GM21529 (cell line): ENCODE results near the gene MRTO4.
"Not testable (repeated sequence)": the region's sequence is repeated elsewhere in the genome, so short reads cannot be mapped to it uniquely, and the experiment has no call there.

ENCODE experiments used
- ATAC-seq: cut with Tn5 transposase; IDR thresholded peaks from one replicate; pipeline ENCODE4 v1.9.1; 2021; ENCODE audit not compliant: unreplicated experiment

Gene MRTO4

GRCh38 chr1:19251305-19252196, at the start of gene MRTO4, which contains the start of gene EMC1:
MRTO4 (plus strand) TSS chr1:19251805; CDS start chr1:19251836, 31 bp downstream.
EMC1 (minus strand) TSS chr1:19251524; CDS start chr1:19251509, 15 bp downstream.
- ATAC-seq: peak; percentile 76

- ATAC-seq: no peak
These were observed 49.2 kb upstream of the MRTO4 start for GRCh38 chr1:19202396-19202795.

GRCh38 chr1:19203440-19203839, 48.2 kb upstream of the MRTO4 start:
- ATAC-seq: no peak

- no peak for ATAC-seq
These were observed 46.9 kb upstream of the MRTO4 start for GRCh38 chr1:19204446-19205266.

GRCh38 chr1:19205403-19205802, 46.2 kb upstream of the MRTO4 start:
- no peak for ATAC-seq

GRCh38 chr1:19205845-19206244, 45.8 kb upstream of the MRTO4 start:
- ATAC-seq: no peak

- ATAC-seq: no peak
These were observed 44.7 kb upstream of the MRTO4 start for GRCh38 chr1:19206947-19207346.

- ATAC-seq: no peak
These were observed 42.7 kb upstream of the MRTO4 start for GRCh38 chr1:19208710-19209438.

GRCh38 chr1:19209439-19209989, 42.1 kb upstream of the MRTO4 start:
- ATAC-seq: peak; percentile 66

GRCh38 chr1:19209990-19210771, 41.4 kb upstream of the MRTO4 start, which contains the start of gene UBR4:
UBR4 (minus strand) TSS chr1:19210266; CDS start chr1:19210248, 18 bp downstream.
- peak; percentile 79 for ATAC-seq

GRCh38 chr1:19210772-19211549, 40.6 kb upstream of the MRTO4 start:
- ATAC-seq: no peak

- no peak for ATAC-seq
These were observed 39.4 kb upstream of the MRTO4 start for GRCh38 chr1:19212167-19212566.

- no peak for ATAC-seq
These were observed 38.0 kb upstream of the MRTO4 start for GRCh38 chr1:19213580-19213979.

- ATAC-seq: not testable (repeated sequence)
These were observed 35.0 kb upstream of the MRTO4 start for GRCh38 chr1:19216585-19216984.

- no peak for ATAC-seq
These were observed 32.2 kb upstream of the MRTO4 start for GRCh38 chr1:19219451-19219850.

- no peak for ATAC-seq
These were observed 31.3 kb upstream of the MRTO4 start for GRCh38 chr1:19220080-19220846.

GRCh38 chr1:19220991-19221390, 30.6 kb upstream of the MRTO4 start:
- ATAC-seq: no peak

GRCh38 chr1:19222573-19222972, 29.0 kb upstream of the MRTO4 start:
- ATAC-seq: no peak
